Caco-2 (cell line): Measurements from ENCODE around the gene TMEM181. TPM values are rescaled to one million over a fixed set of nuclear protein-coding genes. Genes with fewer than 3 reads are reported as not detected.
"Not testable (repeated sequence)": the region's sequence is repeated elsewhere in the genome, so short reads cannot be mapped to it uniquely, and the experiment has no call there.

Experiments used
- BruUV-seq: library from RNA; stranded (reverse); fragments of 400-500 nt; replicated peaks from 2 replicates; lab custom pipeline; 2021; lab: Mats Ljungman, UMichigan
- CTCF ChIA-PET: fragments of 300-600 bp; sonication (Branson Sonifier 250); formaldehyde crosslinking; loops from one replicate; lab custom pipeline; 2022; ENCODE audit warnings: antibody characterized with exemption; lab: Charles Lee
- POLR2A ChIA-PET: fragments of 300-600 bp; sonication (Branson Sonifier 250); formaldehyde crosslinking; loops from one replicate; lab custom pipeline; 2022; ENCODE audit warnings: antibody characterized with exemption; lab: Charles Lee
- DNase-seq, 2 experiments: peaks; one replicate each; pipeline versions ENCODE4 v3.0.0 to v3.0.0-alpha.2; 2020 to 2022
- H3K27me3 ChIP-seq: replicated peaks from 2 replicates; pipeline ENCODE4 v1.6.0; 2011; ENCODE audit warnings: low read length; ENCODE audit not compliant: control insufficient read depth, insufficient read depth
- H3K36me3 ChIP-seq: 2 replicates; pipeline ENCODE4 v1.5.1; 2011; ENCODE audit warnings: low read length; ENCODE audit not compliant: control insufficient read depth, insufficient read depth
- H3K4me1 ChIP-seq: fragments of 250-450 bp; sonication (Bioruptor Pico); 2 replicates; pipeline ENCODE4 v1.5.1; 2020; ENCODE audit warnings: mild to moderate bottlenecking
- H3K4me3 ChIP-seq: 2 replicates; pipeline ENCODE4 v1.5.1; 2011; ENCODE audit warnings: low read depth, mild to moderate bottlenecking, control low read depth, low read length
- H3K9me3 ChIP-seq: fragments of 250-450 bp; sonication (Bioruptor Pico); 2 replicates; pipeline ENCODE4 v1.5.1; 2020; ENCODE audit warnings: mild to moderate bottlenecking, moderate library complexity
- H3K27ac Mint-ChIP-seq: one replicate; pipeline ENCODE4 v1.8.0; 2022; ENCODE audit warnings: mixed read lengths; ENCODE audit not compliant: unreplicated experiment
- H3K27me3 Mint-ChIP-seq: one replicate; pipeline ENCODE4 v1.8.0; 2022; ENCODE audit warnings: mixed read lengths; ENCODE audit not compliant: insufficient read depth, unreplicated experiment
- H3K36me3 Mint-ChIP-seq: one replicate; pipeline ENCODE4 v1.8.0; 2022; ENCODE audit warnings: mild to moderate bottlenecking, mixed read lengths; ENCODE audit not compliant: insufficient read depth, unreplicated experiment
- H3K4me1 Mint-ChIP-seq: one replicate; pipeline ENCODE4 v1.8.0; 2022; ENCODE audit warnings: low read depth, mixed read lengths; ENCODE audit not compliant: unreplicated experiment
- H3K4me3 Mint-ChIP-seq: one replicate; pipeline ENCODE4 v1.8.0; 2022; ENCODE audit warnings: mild to moderate bottlenecking, moderate library complexity, mixed read lengths; ENCODE audit not compliant: unreplicated experiment
- H3K9me3 Mint-ChIP-seq: one replicate; pipeline ENCODE4 v1.8.0; 2022; ENCODE audit warnings: mixed read lengths; ENCODE audit not compliant: unreplicated experiment
- CTCF ChIP-seq, 2 experiments: fragments of 200-600 bp in 1 of 2; IDR thresholded peaks; 1 replicate in 1 of 2; 2 replicates in 1 of 2; pipeline versions ENCODE4 v1.5.1 to v1.8.0; 2011 to 2022; ENCODE audit warnings: antibody characterized with exemption in 1 of 2, control low read depth in 1 of 2, inconsistent platforms in 1 of 2, low read depth in 1 of 2, low read length in 1 of 2, mild to moderate bottlenecking in 1 of 2, moderate library complexity in 1 of 2; ENCODE audit not compliant: insufficient read depth in 1 of 2, severe bottlenecking in 1 of 2, unreplicated experiment in 1 of 2
- intact Hi-C: fragments of 100-400 bp; cut with micrococcal nuclease; formaldehyde crosslinking; loops from one replicate; pipeline ENCODE4 v1.10.0; 2022; ENCODE audit not compliant: unreplicated experiment
- total RNA-seq: library from RNA; stranded (reverse); gene quantifications from 2 replicates; pipeline ENCODE4 v1.2.3, GENCODE V29; 2022

The TMEM181 gene
- total RNA-seq, 1 experiment from 2014 or later = 26.7 TPM

- Histone ChIP-seq H3K9me3 (no peaks in the 10 kb centered on the region), H3K4me1 (0 out of 2 replicates have a peak, but pooled peaks cover 3% of the 10 kb centered on the region), H3K36me3 (no peaks in the 10 kb centered on the region), H3K27me3 (no peaks in the 10 kb centered on the region; the same call in 1 of the 2 replicates), H3K4me3 (no peak overlapping the region)
- ChIA-PET POLR2A (interaction anchor here (0.5 kb wide), 1 partner anchor 1060 kb away, joined by 3 read pairs; the partner anchor contains the start of gene WTAP), CTCF (no interaction called here)
- no peak for TF ChIP-seq CTCF (IDR thresholded peaks at IDR 0.05; ENCODE audit: insufficient read depth in 1 of 2, low read depth in 1 of 2, low read length in 1 of 2, severe bottlenecking in 1 of 2, unreplicated experiment in 1 of 2)
- H3K4me1 Mint-ChIP-seq = no peaks in the 10 kb centered on the region
- peaks cover 5% of the 10 kb centered on the region for H3K36me3 Mint-ChIP-seq
- intact Hi-C loops = no loop called here
- H3K9me3 Mint-ChIP-seq = no peaks in the 10 kb centered on the region
- no peak overlapping the region for H3K4me3 Mint-ChIP-seq
- no peak overlapping the region for H3K27ac Mint-ChIP-seq
- H3K27me3 Mint-ChIP-seq = no peaks in the 10 kb centered on the region
- DNase-seq = no peak
- BruUV-seq = no TSS peak
Observed at GRCh38 chr6:158667360-158667981, 107.6 kb downstream of the TMEM181 start.

GRCh38 chr6:158668707-158669103 lies 108.8 kb downstream of the TMEM181 start:
- H3K4me1 Mint-ChIP-seq = no peaks in the 10 kb centered on the region
- CTCF ChIA-PET = interaction anchor here (1.0 kb wide), 1 partner anchor 9 kb away, joined by 3 read pairs; no protein-coding TSS in a partner anchor
- 0 out of 2 replicates have a peak, but pooled peaks cover 3% of the 10 kb centered on the region for H3K4me1 ChIP-seq
- intact Hi-C loops = no loop called here
- H3K9me3 Mint-ChIP-seq = no peaks in the 10 kb centered on the region
- peaks cover 5% of the 10 kb centered on the region for H3K36me3 Mint-ChIP-seq
- no peaks in the 10 kb centered on the region for H3K27me3 Mint-ChIP-seq
- TF ChIP-seq CTCF (IDR thresholded peaks at IDR 0.05; ENCODE audit: insufficient read depth in 1 of 2, low read depth in 1 of 2, low read length in 1 of 2, severe bottlenecking in 1 of 2, unreplicated experiment in 1 of 2) = no peak
- POLR2A ChIA-PET = no interaction called here
- no peak overlapping the region for H3K4me3 ChIP-seq
- no peak overlapping the region for H3K4me3 Mint-ChIP-seq
- no TSS peak for BruUV-seq
- no peaks in the 10 kb centered on the region for H3K36me3 ChIP-seq
- no peak for DNase-seq
- H3K9me3 ChIP-seq = no peaks in the 10 kb centered on the region
- H3K27ac Mint-ChIP-seq = no peak overlapping the region
- H3K27me3 ChIP-seq = no peaks in the 10 kb centered on the region; the same call in 1 of the 2 replicates

- Histone ChIP-seq H3K4me1 (no peaks in the 10 kb centered on the region), H3K27me3 (no peaks in the 10 kb centered on the region; the same call in 1 of the 2 replicates), H3K9me3 (no peaks in the 10 kb centered on the region), H3K36me3 (no peaks in the 10 kb centered on the region), H3K4me3 (no peak overlapping the region)
- POLR2A ChIA-PET = no interaction called here
- Mint-ChIP-seq H3K9me3 (no peaks in the 10 kb centered on the region), H3K27ac (no peak overlapping the region), H3K4me1 (no peaks in the 10 kb centered on the region), H3K27me3 (no peaks in the 10 kb centered on the region), H3K36me3 (peaks cover 5% of the 10 kb centered on the region), H3K4me3 (no peak overlapping the region)
- intact Hi-C loops = no loop called here
- BruUV-seq = no TSS peak
- no peak for TF ChIP-seq CTCF (IDR thresholded peaks at IDR 0.05; ENCODE audit: insufficient read depth in 1 of 2, low read depth in 1 of 2, low read length in 1 of 2, severe bottlenecking in 1 of 2, unreplicated experiment in 1 of 2)
- CTCF ChIA-PET = interaction anchor here (1.0 kb wide), 1 partner anchor 9 kb away, joined by 3 read pairs; no protein-coding TSS in a partner anchor
- DNase-seq = no peak
Observed at GRCh38 chr6:158669145-158670035, 109.5 kb downstream of the TMEM181 start.

- H3K4me3 ChIP-seq, BruUV-seq, H3K36me3 Mint-ChIP-seq, CTCF ChIA-PET, H3K27ac Mint-ChIP-seq, H3K9me3 Mint-ChIP-seq, H3K27me3 ChIP-seq, H3K4me1 Mint-ChIP-seq, H3K4me1 ChIP-seq, DNase-seq, intact Hi-C loops, H3K9me3 ChIP-seq, H3K4me3 Mint-ChIP-seq, POLR2A ChIA-PET, H3K27me3 Mint-ChIP-seq, H3K36me3 ChIP-seq: not testable (repeated sequence)
Observed at GRCh38 chr6:158672119-158672518, 112.2 kb downstream of the TMEM181 start.
